H1 (cell line): ENCODE results near the gene ANKRD24. TPM values are rescaled to one million over a fixed set of nuclear protein-coding genes. Genes with fewer than 3 reads are reported as not detected.

Source experiments
- ATF2 ChIP-seq: IDR thresholded peaks from 2 replicates; pipeline ENCODE4 v1.6.1; 2012; ENCODE audit warnings: low read length, inconsistent platforms
- GABPA ChIP-seq: IDR thresholded peaks from 2 replicates; pipeline ENCODE4 v1.6.1; 2011; ENCODE audit warnings: mild to moderate bottlenecking, low read length, moderate library complexity, borderline replicate concordance; ENCODE audit not compliant: insufficient read depth
- GTF2F1 ChIP-seq: IDR thresholded peaks from 2 replicates; pipeline ENCODE4 v1.6.1; 2012; ENCODE audit warnings: low read depth, low read length, improper control_type of control experiment, borderline replicate concordance
- JUN ChIP-seq: IDR thresholded peaks from 2 replicates; pipeline ENCODE4 v1.6.1; 2011; ENCODE audit warnings: low read depth, mild to moderate bottlenecking, improper control_type of control experiment, low read length
- SP2 ChIP-seq: IDR thresholded peaks from 2 replicates; pipeline ENCODE4 v1.6.1; 2012; ENCODE audit warnings: mild to moderate bottlenecking, low read length, inconsistent platforms
- polyA plus RNA-seq, 7 experiments: library from polyadenylated mRNA; depleted of rRNA in 3 of 7; stranded (reverse) in 5 of 7; unstranded in 2 of 7; fragments of >200 nt in 5 of 7; fragments of 200-250 nt in 2 of 7; gene quantifications; 1 replicate in 5 of 7; 2 replicates in 1 of 7; 4 replicates in 1 of 7; pipeline versions ENCODE4 v1.2.1 to v1.2.3, GENCODE V29; 2011 to 2013; ENCODE audit warnings: missing spikeins in 2 of 7, mixed read lengths in 2 of 7
- total RNA-seq: library from RNA; stranded (reverse); fragmentation: NEBNext Ultra II Directional; extraction: Animal tissue kit (Norgen Biotek cat#: 25700); gene quantifications from 2 replicates; pipeline ENCODE4 v1.2.1, GENCODE V29; 2021
- TF ChIP-seq, protein P1 (sequence below), 3 experiments: IDR thresholded peaks; 1 replicate in 2 of 3; 2 replicates in 1 of 3; pipeline versions ENCODE4 v1.5.1 to v1.6.1; 2011; ENCODE audit warnings: low read length in 3 of 3, mild to moderate bottlenecking in 3 of 3, inconsistent platforms in 2 of 3, low read depth in 1 of 3, moderate library complexity in 1 of 3; ENCODE audit not compliant: insufficient read depth in 1 of 3; ENCODE audit errors: control extremely low read depth in 1 of 3

The ANKRD24 gene
- total and polyA plus RNA-seq, 2 of the 8 experiments (the other 6 are each of a cell fraction or from before 2014, with no cell fraction given): 7.6 to 14.1 TPM

- TF ChIP-seq, protein P1, sequence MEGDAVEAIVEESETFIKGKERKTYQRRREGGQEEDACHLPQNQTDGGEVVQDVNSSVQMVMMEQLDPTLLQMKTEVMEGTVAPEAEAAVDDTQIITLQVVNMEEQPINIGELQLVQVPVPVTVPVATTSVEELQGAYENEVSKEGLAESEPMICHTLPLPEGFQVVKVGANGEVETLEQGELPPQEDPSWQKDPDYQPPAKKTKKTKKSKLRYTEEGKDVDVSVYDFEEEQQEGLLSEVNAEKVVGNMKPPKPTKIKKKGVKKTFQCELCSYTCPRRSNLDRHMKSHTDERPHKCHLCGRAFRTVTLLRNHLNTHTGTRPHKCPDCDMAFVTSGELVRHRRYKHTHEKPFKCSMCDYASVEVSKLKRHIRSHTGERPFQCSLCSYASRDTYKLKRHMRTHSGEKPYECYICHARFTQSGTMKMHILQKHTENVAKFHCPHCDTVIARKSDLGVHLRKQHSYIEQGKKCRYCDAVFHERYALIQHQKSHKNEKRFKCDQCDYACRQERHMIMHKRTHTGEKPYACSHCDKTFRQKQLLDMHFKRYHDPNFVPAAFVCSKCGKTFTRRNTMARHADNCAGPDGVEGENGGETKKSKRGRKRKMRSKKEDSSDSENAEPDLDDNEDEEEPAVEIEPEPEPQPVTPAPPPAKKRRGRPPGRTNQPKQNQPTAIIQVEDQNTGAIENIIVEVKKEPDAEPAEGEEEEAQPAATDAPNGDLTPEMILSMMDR (IDR thresholded peaks at IDR 0.05; ENCODE audit: control extremely low read depth in 1 of 3, insufficient read depth in 1 of 3, low read depth in 1 of 3, low read length in 3 of 3): no peak
- no peak for TF ChIP-seq JUN
- no peak for TF ChIP-seq GABPA
- TF ChIP-seq SP2: no peak
- TF ChIP-seq GTF2F1: no peak
- TF ChIP-seq ATF2: no peak
Observed at GRCh38 chr19:4149518-4150288, 32.8 kb upstream of the ANKRD24 start (continued).
